H1 (cell line): ENCODE measurements around the gene ZNF490. TPM values are rescaled to one million over a fixed set of nuclear protein-coding genes. Genes with fewer than 3 reads are reported as not detected.

Source experiments
- CTCF ChIA-PET: fragments of 300-600 bp; sonication (Branson Sonifier 250); formaldehyde crosslinking; loops from one replicate; lab custom pipeline; 2021; ENCODE audit not compliant: partially characterized antibody; lab: Charles Lee
- POLR2A ChIA-PET: fragments of 300-600 bp; sonication (Branson Sonifier 250); formaldehyde crosslinking; loops from one replicate; lab custom pipeline; 2021; ENCODE audit warnings: inconsistent platforms; ENCODE audit not compliant: partially characterized antibody; lab: Charles Lee
- DNase-seq, 2 experiments: peaks; one replicate each; pipeline versions ENCODE4 v3.0.0 to v3.0.0-alpha.2; 2010 to 2022; ENCODE audit warnings: low spot score in 2 of 2, low read depth in 1 of 2, mixed read lengths in 1 of 2
- FAIRE-seq: peaks from 2 replicates; lab custom pipeline; 2011; peaks lifted over from hg19 to GRCh38; lab: Jason Lieb, UNC
- H2AFZ ChIP-seq: 2 replicates; pipeline ENCODE4 v1.8.1; 2012; ENCODE audit warnings: low read length, inconsistent platforms
- H2AK5ac ChIP-seq: 2 replicates; pipeline ENCODE4 v1.6.1; 2013; ENCODE audit warnings: low read depth, low read length
- H2BK120ac ChIP-seq: replicated peaks from 2 replicates; pipeline ENCODE3; 2013; ENCODE audit warnings: low read depth, low read length, inconsistent platforms
- H2BK12ac ChIP-seq: 2 replicates; pipeline ENCODE4 v1.6.1; 2013; ENCODE audit warnings: low read depth, low read length
- H2BK15ac ChIP-seq: 2 replicates; pipeline ENCODE4 v1.6.1; 2013; ENCODE audit warnings: low read length
- H2BK20ac ChIP-seq: 2 replicates; pipeline ENCODE4 v1.6.1; 2013; ENCODE audit warnings: low read length
- H2BK5ac ChIP-seq: 2 replicates; pipeline ENCODE4 v1.6.1; 2013; ENCODE audit warnings: low read depth, low read length
- H3K14ac ChIP-seq: 2 replicates; pipeline ENCODE4 v1.6.1; 2013; ENCODE audit warnings: inconsistent platforms; ENCODE audit not compliant: insufficient read length
- H3K18ac ChIP-seq: 2 replicates; pipeline ENCODE4 v1.6.1; 2013; ENCODE audit warnings: low read length; ENCODE audit errors: extremely low read depth
- H3K23ac ChIP-seq: 2 replicates; pipeline ENCODE4 v1.6.1; 2013; ENCODE audit warnings: inconsistent platforms; ENCODE audit not compliant: insufficient read length
- H3K23me2 ChIP-seq: 2 replicates; pipeline ENCODE4 v1.6.1; 2013; ENCODE audit warnings: low read depth, low read length
- H3K27ac ChIP-seq: 2 replicates; pipeline ENCODE4 v1.6.1; 2011; ENCODE audit warnings: low read depth, low read length, inconsistent platforms
- H3K27me3 ChIP-seq, 4 experiments: replicated peaks in 1 of 4; 1 replicate in 1 of 4; 2 replicates in 3 of 4; pipeline versions ENCODE4 v1.6.1 to v1.8.1; 2011 to 2013; ENCODE audit warnings: low read length in 3 of 4, mild to moderate bottlenecking in 3 of 4, inconsistent platforms in 2 of 4, mixed read lengths in 2 of 4, moderate library complexity in 1 of 4; ENCODE audit not compliant: control insufficient read depth in 3 of 4, insufficient read depth in 3 of 4; ENCODE audit errors: extremely low read depth in 1 of 4
- H3K36me3 ChIP-seq, 4 experiments: 2 replicates each; pipeline versions ENCODE4 v1.6.1 to v1.8.1; 2011 to 2013; ENCODE audit warnings: mild to moderate bottlenecking in 4 of 4, low read length in 3 of 4, moderate library complexity in 2 of 4, control low read depth in 1 of 4, inconsistent platforms in 1 of 4; ENCODE audit not compliant: insufficient read depth in 4 of 4, control insufficient read depth in 2 of 4
- H3K4ac ChIP-seq: replicated peaks from 2 replicates; pipeline ENCODE3; 2013; ENCODE audit warnings: low read length, low read depth, mixed read lengths, inconsistent platforms; ENCODE audit not compliant: insufficient read length
- H3K4me1 ChIP-seq, 4 experiments: replicated peaks in 1 of 4; 1 replicate in 1 of 4; 2 replicates in 3 of 4; pipeline versions ENCODE4 v1.6.1 to v1.8.1; 2011 to 2013; ENCODE audit warnings: low read length in 3 of 4, inconsistent platforms in 2 of 4, mixed read lengths in 1 of 4; ENCODE audit not compliant: insufficient read depth in 4 of 4, control insufficient read depth in 3 of 4
- H3K4me2 ChIP-seq, 2 experiments: 2 replicates each; pipeline versions ENCODE4 v1.6.1 to v1.8.1; 2011 to 2013; ENCODE audit warnings: low read depth in 2 of 2, low read length in 2 of 2, control low read depth in 1 of 2, inconsistent platforms in 1 of 2, mild to moderate bottlenecking in 1 of 2; ENCODE audit not compliant: insufficient read depth in 1 of 2
- H3K4me3 ChIP-seq, 4 experiments: fragments of 200-600, 300-600 bp in 1 of 4; sonication (generic), shearing (Covaris generic), sonication (Bioruptor Twin) in 1 of 4; 2 replicates each; pipeline versions ENCODE4 v1.5.1 to v1.8.1; 2011 to 2016; ENCODE audit warnings: low read length in 4 of 4, low read depth in 3 of 4, control low read depth in 2 of 4, inconsistent platforms in 2 of 4, mild to moderate bottlenecking in 2 of 4, mixed read lengths in 1 of 4, moderate library complexity in 1 of 4; ENCODE audit not compliant: insufficient read depth in 2 of 4; ENCODE audit errors: extremely low read depth in 1 of 4
- H3K56ac ChIP-seq: replicated peaks from 2 replicates; pipeline ENCODE3; 2013; ENCODE audit warnings: low read depth, mild to moderate bottlenecking, mixed read lengths, low read length, inconsistent platforms; ENCODE audit not compliant: insufficient read length
- H3K79me1 ChIP-seq: 2 replicates; pipeline ENCODE4 v1.6.1; 2013; ENCODE audit warnings: low read depth, low read length, control low read depth
- H3K79me2 ChIP-seq, 2 experiments: 2 replicates each; pipeline versions ENCODE4 v1.6.1 to v1.8.1; 2012 to 2013; ENCODE audit warnings: low read length in 2 of 2, mild to moderate bottlenecking in 2 of 2, inconsistent platforms in 1 of 2; ENCODE audit not compliant: insufficient read depth in 2 of 2, control insufficient read depth in 1 of 2
- H3K9ac ChIP-seq, 4 experiments: replicated peaks in 1 of 4; 1 replicate in 1 of 4; 2 replicates in 3 of 4; pipeline versions ENCODE4 v1.6.1 to v1.8.1; 2011 to 2013; ENCODE audit warnings: low read depth in 3 of 4, low read length in 3 of 4, control low read depth in 2 of 4, mild to moderate bottlenecking in 2 of 4, moderate library complexity in 2 of 4, inconsistent platforms in 1 of 4; ENCODE audit errors: extremely low read depth in 1 of 4
- H3K9me3 ChIP-seq, 2 experiments: 2 replicates each; pipeline versions ENCODE4 v1.6.1 to v1.8.1; 2012 to 2013; ENCODE audit warnings: mild to moderate bottlenecking in 2 of 2, moderate library complexity in 2 of 2, control low read depth in 1 of 2, inconsistent platforms in 1 of 2, low read depth in 1 of 2, low read length in 1 of 2, mixed read lengths in 1 of 2; ENCODE audit not compliant: insufficient read depth in 2 of 2
- H4K20me1 ChIP-seq, 2 experiments: replicated peaks in 1 of 2; 2 replicates each; pipeline versions ENCODE3 to v1.8.1; 2011 to 2013; ENCODE audit warnings: inconsistent platforms in 2 of 2, low read length in 2 of 2, mild to moderate bottlenecking in 1 of 2; ENCODE audit not compliant: insufficient read depth in 2 of 2, control insufficient read depth in 1 of 2
- H4K5ac ChIP-seq: 2 replicates; pipeline ENCODE4 v1.6.1; 2013; ENCODE audit warnings: low read length, low read depth, mixed read lengths, inconsistent platforms; ENCODE audit not compliant: insufficient read length
- H4K8ac ChIP-seq: 2 replicates; pipeline ENCODE4 v1.8.0; 2013; ENCODE audit warnings: mild to moderate bottlenecking, moderate library complexity, low read length, inconsistent platforms; ENCODE audit not compliant: insufficient read depth; ENCODE audit errors: extremely low read depth
- H4K91ac ChIP-seq: replicated peaks from 2 replicates; pipeline ENCODE3; 2013; ENCODE audit warnings: low read length, mixed read lengths, inconsistent platforms; ENCODE audit not compliant: insufficient read length
- BCL11A ChIP-seq, 2 experiments: IDR thresholded peaks; one replicate each; pipeline ENCODE4 v1.6.1; 2011; ENCODE audit warnings: low read depth in 2 of 2, low read length in 2 of 2, mild to moderate bottlenecking in 2 of 2
- BRCA1 ChIP-seq: IDR thresholded peaks from 2 replicates; pipeline ENCODE4 v1.6.1; 2012; ENCODE audit warnings: low read depth, low read length, improper control_type of control experiment
- CBX8 ChIP-seq: fragments of 300-800, 300-1000 bp; sonication (generic); IDR thresholded peaks from 2 replicates; pipeline ENCODE4 v1.7.1; 2016; ENCODE audit warnings: low read depth, low read length, borderline replicate concordance
- PHF8 ChIP-seq: fragments of 200-600 bp; sonication (generic); conservative IDR thresholded peaks from 2 replicates; pipeline ENCODE4 v1.7.1; 2012; ENCODE audit warnings: low read depth, mild to moderate bottlenecking, inconsistent platforms, low read length, moderate library complexity
- SP2 ChIP-seq: IDR thresholded peaks from 2 replicates; pipeline ENCODE4 v1.6.1; 2012; ENCODE audit warnings: mild to moderate bottlenecking, low read length, inconsistent platforms
- TAF7 ChIP-seq: optimal IDR thresholded peaks from 2 replicates; pipeline ENCODE3; 2011; ENCODE audit warnings: low read depth, mild to moderate bottlenecking, inconsistent platforms, low read length, moderate library complexity, borderline replicate concordance
- TEAD4 ChIP-seq: IDR thresholded peaks from 2 replicates; pipeline ENCODE4 v1.6.1; 2012; ENCODE audit warnings: low read depth, low read length, inconsistent platforms, mixed read lengths
- ZNF274 ChIP-seq: IDR thresholded peaks from 2 replicates; pipeline ENCODE4 v1.7.0; 2012; ENCODE audit warnings: low read length, borderline replicate concordance; ENCODE audit errors: extremely low read depth
- WGBS, 2 experiments: shearing (Covaris generic) in 1 of 2; methylation state at CpG; one replicate each; pipeline versions ENCODE4 v1.1.6 to v1.1.7; 2013 to 2015; ENCODE audit warnings: low lambda C conversion rate in 2 of 2, mixed read lengths in 2 of 2, inconsistent platforms in 1 of 2, low coverage in 1 of 2, missing lambda C conversion rate in 1 of 2; ENCODE audit not compliant: insufficient replicate concordance in 2 of 2, insufficient coverage in 1 of 2, insufficient read length in 1 of 2; ENCODE audit errors: extremely low coverage in 1 of 2, missing lambda C conversion rate in 1 of 2; 5-methylcytosine and 5-hydroxymethylcytosine counted together
- polyA plus RNA-seq, 7 experiments: library from polyadenylated mRNA; depleted of rRNA in 3 of 7; stranded (reverse) in 5 of 7; unstranded in 2 of 7; fragments of >200 nt in 5 of 7; fragments of 200-250 nt in 2 of 7; gene quantifications; 1 replicate in 5 of 7; 2 replicates in 1 of 7; 4 replicates in 1 of 7; pipeline versions ENCODE4 v1.2.1 to v1.2.3, GENCODE V29; 2011 to 2013; ENCODE audit warnings: missing spikeins in 2 of 7, mixed read lengths in 2 of 7
- total RNA-seq: library from RNA; stranded (reverse); fragmentation: NEBNext Ultra II Directional; extraction: Animal tissue kit (Norgen Biotek cat#: 25700); gene quantifications from 2 replicates; pipeline ENCODE4 v1.2.1, GENCODE V29; 2021
- TF ChIP-seq, protein P1 (sequence below): IDR thresholded peaks from 2 replicates; pipeline ENCODE4 v1.6.1; 2011; ENCODE audit warnings: low read depth, mild to moderate bottlenecking, low read length; ENCODE audit not compliant: insufficient read depth
- TF ChIP-seq, protein P2 (sequence below), 3 experiments: IDR thresholded peaks; 1 replicate in 2 of 3; 2 replicates in 1 of 3; pipeline versions ENCODE4 v1.5.1 to v1.6.1; 2011; ENCODE audit warnings: low read length in 3 of 3, mild to moderate bottlenecking in 3 of 3, inconsistent platforms in 2 of 3, low read depth in 1 of 3, moderate library complexity in 1 of 3; ENCODE audit not compliant: insufficient read depth in 1 of 3; ENCODE audit errors: control extremely low read depth in 1 of 3

The ZNF490 gene
- total and polyA plus RNA-seq, 2 of the 8 experiments (the other 6 are each of a cell fraction or from before 2014, with no cell fraction given), result 1.7 to 9.0 TPM

DNA sequence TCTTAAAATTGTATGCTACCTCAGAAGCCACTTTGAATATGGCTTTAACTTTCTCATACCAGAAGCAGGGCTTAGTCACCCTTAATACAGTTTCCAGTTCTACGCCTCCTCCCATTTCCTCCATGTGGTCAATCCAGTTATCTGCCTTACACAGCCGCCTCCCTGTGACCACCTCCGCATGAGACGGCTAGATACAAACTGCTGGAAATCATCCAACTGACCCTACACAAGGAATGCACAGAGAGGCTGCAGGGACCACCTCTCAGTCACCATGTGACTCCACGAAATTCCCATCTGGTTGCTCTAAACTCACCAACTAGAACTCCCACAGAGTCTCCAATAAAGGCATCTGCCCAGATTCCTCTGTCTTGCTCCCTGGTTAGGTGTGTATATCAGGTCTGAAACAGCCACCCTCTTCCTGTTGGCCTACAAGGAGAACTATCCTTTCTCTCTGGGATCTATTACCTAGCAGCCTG is 66.2 kb downstream of the ZNF490 start:
- no peak overlapping the region for H2BK15ac ChIP-seq
- POLR2A ChIA-PET, result no interaction called here
- TF ChIP-seq BRCA1 (no peak), TEAD4 (no peak), SP2 (no peak), CBX8 (no peak), BCL11A (IDR thresholded peaks at IDR 0.05; ENCODE audit: low read depth in 2 of 2, low read length in 2 of 2) (no peak), ZNF274 (no peak), PHF8 (no peak), TAF7 (no peak)
- TF ChIP-seq, protein P1, sequence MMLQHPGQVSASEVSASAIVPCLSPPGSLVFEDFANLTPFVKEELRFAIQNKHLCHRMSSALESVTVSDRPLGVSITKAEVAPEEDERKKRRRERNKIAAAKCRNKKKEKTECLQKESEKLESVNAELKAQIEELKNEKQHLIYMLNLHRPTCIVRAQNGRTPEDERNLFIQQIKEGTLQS, result no peak
- TF ChIP-seq, protein P2, sequence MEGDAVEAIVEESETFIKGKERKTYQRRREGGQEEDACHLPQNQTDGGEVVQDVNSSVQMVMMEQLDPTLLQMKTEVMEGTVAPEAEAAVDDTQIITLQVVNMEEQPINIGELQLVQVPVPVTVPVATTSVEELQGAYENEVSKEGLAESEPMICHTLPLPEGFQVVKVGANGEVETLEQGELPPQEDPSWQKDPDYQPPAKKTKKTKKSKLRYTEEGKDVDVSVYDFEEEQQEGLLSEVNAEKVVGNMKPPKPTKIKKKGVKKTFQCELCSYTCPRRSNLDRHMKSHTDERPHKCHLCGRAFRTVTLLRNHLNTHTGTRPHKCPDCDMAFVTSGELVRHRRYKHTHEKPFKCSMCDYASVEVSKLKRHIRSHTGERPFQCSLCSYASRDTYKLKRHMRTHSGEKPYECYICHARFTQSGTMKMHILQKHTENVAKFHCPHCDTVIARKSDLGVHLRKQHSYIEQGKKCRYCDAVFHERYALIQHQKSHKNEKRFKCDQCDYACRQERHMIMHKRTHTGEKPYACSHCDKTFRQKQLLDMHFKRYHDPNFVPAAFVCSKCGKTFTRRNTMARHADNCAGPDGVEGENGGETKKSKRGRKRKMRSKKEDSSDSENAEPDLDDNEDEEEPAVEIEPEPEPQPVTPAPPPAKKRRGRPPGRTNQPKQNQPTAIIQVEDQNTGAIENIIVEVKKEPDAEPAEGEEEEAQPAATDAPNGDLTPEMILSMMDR (IDR thresholded peaks at IDR 0.05; ENCODE audit: control extremely low read depth in 1 of 3, insufficient read depth in 1 of 3, low read depth in 1 of 3, low read length in 3 of 3), result no peak

More for the DNA sequence above, 66.2 kb downstream of the ZNF490 start:
- Histone ChIP-seq H2BK120ac (no peak overlapping the region), H2BK20ac (no peak overlapping the region), H3K4me2 (no peak overlapping the region), H3K23me2 (no peaks in the 10 kb centered on the region), H3K18ac (no peak overlapping the region), H3K27ac (no peak overlapping the region), H4K91ac (no peak overlapping the region), H2BK5ac (no peak overlapping the region), H2AK5ac (no peak overlapping the region), H4K20me1 (peaks cover 0 to 6% of the 10 kb centered on the region in 2 experiments), H3K36me3 (peaks cover 0 to 8% (median 3%) of the 10 kb centered on the region in 4 experiments; a peak in 2 of 8 replicates), H3K14ac (no peak overlapping the region), H3K4me1 (no peaks in the 10 kb centered on the region; a peak in 1 of 7 replicates), H3K27me3 (no peaks in the 10 kb centered on the region), H4K8ac (no peak overlapping the region), H2BK12ac (no peak overlapping the region), H3K4me3 (no peak overlapping the region), H3K23ac (no peak overlapping the region), H2AFZ (no peak overlapping the region), H4K5ac (no peak overlapping the region), H3K56ac (no peak overlapping the region), H3K9ac (no peak overlapping the region), H3K79me2 (peaks cover 0 to 50% of the 10 kb centered on the region in 2 experiments; a peak in 3 of 4 replicates), H3K4ac (no peak overlapping the region), H3K9me3 (peaks cover 0 to 5% of the 10 kb centered on the region in 2 experiments; a peak in 2 of 4 replicates), H3K79me1 (peaks cover 8% of the 10 kb centered on the region)
- no peak for FAIRE-seq
- no peak for DNase-seq
- 90% methylated on average over 5 of the region's 5 CpGs; no CpG with 5 or more reads in 1 of the 2 experiments for WGBS, 2 experiments
- CTCF ChIA-PET, result interaction anchor here (0.6 to 1.6 kb wide), 3 partner anchors 10 to 393 kb away, joined by 3 to 5 read pairs (median 4); no protein-coding TSS in a partner anchor
